RWPE2 (cell line): ENCODE results near the gene GPC5.
A peak's percentile ranks its signal among the peaks of the same experiment; 100 is the strongest.

Source experiments
- ATAC-seq: fragments of 200-7000 bp; cut with Tn5 transposase; 3 replicates; pipeline ENCODE4 v1.9.1; 2021; ENCODE audit warnings: low read depth
- DNase-seq: peaks from one replicate; pipeline ENCODE4 v3.0.0-alpha.2; 2020; ENCODE audit warnings: low spot score
- H3K27ac ChIP-seq: fragments of 450-650 bp; 2 replicates; pipeline ENCODE4 v1.5.1; 2017; ENCODE audit warnings: mild to moderate bottlenecking; ENCODE audit not compliant: poor library complexity, severe bottlenecking
- H3K27me3 ChIP-seq: fragments of 250-450 bp; sonication (Bioruptor Pico); 2 replicates; pipeline ENCODE4 v1.5.1; 2021; ENCODE audit warnings: mild to moderate bottlenecking, moderate library complexity; ENCODE audit not compliant: insufficient read depth, poor library complexity, severe bottlenecking
- H3K36me3 ChIP-seq: fragments of 250-450 bp; sonication (Bioruptor Pico); 2 replicates; pipeline ENCODE4 v1.5.1; 2020; ENCODE audit warnings: low read depth, mild to moderate bottlenecking, moderate library complexity
- H3K4me1 ChIP-seq: fragments of 250-450 bp; sonication (Bioruptor Pico); 2 replicates; pipeline ENCODE4 v1.5.1; 2021; ENCODE audit warnings: mild to moderate bottlenecking, moderate library complexity; ENCODE audit not compliant: insufficient read depth, poor library complexity, severe bottlenecking
- H3K4me3 ChIP-seq: fragments of 250-450 bp; sonication (Bioruptor Pico); 2 replicates; pipeline ENCODE4 v1.5.1; 2021; ENCODE audit warnings: mild to moderate bottlenecking, moderate library complexity; ENCODE audit not compliant: severe bottlenecking
- H3K9me3 ChIP-seq: fragments of 250-450 bp; sonication (Bioruptor Pico); 2 replicates; pipeline ENCODE4 v1.5.1; 2021; ENCODE audit warnings: mild to moderate bottlenecking, moderate library complexity; ENCODE audit not compliant: severe bottlenecking
- TF ChIP-seq, protein P1 (sequence below): fragments of 450-650 bp; IDR thresholded peaks from one replicate; pipeline ENCODE4 v1.5.1; 2017; ENCODE audit warnings: mild to moderate bottlenecking, moderate library complexity; ENCODE audit not compliant: poor library complexity, severe bottlenecking

Gene GPC5

DNA sequence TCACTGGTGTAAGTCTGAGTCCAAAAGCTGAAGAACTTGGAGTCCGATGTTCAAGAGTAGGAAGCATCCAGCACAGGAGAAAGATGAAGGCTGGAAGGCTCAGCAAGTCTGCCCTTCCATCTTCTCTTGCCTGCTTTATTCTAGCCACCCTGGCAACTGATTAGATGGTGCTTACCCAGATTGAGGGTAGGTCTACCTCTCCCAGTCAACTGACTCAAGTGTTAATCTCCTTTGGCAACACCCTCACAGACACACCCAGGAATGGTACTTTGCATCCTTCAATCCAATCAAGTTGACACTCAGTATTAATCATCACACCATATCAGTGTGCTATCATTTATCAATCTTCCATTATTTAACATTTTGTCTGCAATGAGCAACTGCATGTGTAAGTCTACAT is 223.5 kb downstream of the GPC5 start:
- H3K27me3 ChIP-seq, result no peaks in the 10 kb centered on the region
- ATAC-seq, result no peak
- DNase-seq, result no peak
- TF ChIP-seq, protein P1, sequence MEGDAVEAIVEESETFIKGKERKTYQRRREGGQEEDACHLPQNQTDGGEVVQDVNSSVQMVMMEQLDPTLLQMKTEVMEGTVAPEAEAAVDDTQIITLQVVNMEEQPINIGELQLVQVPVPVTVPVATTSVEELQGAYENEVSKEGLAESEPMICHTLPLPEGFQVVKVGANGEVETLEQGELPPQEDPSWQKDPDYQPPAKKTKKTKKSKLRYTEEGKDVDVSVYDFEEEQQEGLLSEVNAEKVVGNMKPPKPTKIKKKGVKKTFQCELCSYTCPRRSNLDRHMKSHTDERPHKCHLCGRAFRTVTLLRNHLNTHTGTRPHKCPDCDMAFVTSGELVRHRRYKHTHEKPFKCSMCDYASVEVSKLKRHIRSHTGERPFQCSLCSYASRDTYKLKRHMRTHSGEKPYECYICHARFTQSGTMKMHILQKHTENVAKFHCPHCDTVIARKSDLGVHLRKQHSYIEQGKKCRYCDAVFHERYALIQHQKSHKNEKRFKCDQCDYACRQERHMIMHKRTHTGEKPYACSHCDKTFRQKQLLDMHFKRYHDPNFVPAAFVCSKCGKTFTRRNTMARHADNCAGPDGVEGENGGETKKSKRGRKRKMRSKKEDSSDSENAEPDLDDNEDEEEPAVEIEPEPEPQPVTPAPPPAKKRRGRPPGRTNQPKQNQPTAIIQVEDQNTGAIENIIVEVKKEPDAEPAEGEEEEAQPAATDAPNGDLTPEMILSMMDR, result no peak
- no peak overlapping the region for H3K27ac ChIP-seq
- no peaks in the 10 kb centered on the region for H3K9me3 ChIP-seq
- H3K36me3 ChIP-seq, result no peaks in the 10 kb centered on the region
- H3K4me3 ChIP-seq, result no peak overlapping the region
- H3K4me1 ChIP-seq, result no peaks in the 10 kb centered on the region

DNA sequence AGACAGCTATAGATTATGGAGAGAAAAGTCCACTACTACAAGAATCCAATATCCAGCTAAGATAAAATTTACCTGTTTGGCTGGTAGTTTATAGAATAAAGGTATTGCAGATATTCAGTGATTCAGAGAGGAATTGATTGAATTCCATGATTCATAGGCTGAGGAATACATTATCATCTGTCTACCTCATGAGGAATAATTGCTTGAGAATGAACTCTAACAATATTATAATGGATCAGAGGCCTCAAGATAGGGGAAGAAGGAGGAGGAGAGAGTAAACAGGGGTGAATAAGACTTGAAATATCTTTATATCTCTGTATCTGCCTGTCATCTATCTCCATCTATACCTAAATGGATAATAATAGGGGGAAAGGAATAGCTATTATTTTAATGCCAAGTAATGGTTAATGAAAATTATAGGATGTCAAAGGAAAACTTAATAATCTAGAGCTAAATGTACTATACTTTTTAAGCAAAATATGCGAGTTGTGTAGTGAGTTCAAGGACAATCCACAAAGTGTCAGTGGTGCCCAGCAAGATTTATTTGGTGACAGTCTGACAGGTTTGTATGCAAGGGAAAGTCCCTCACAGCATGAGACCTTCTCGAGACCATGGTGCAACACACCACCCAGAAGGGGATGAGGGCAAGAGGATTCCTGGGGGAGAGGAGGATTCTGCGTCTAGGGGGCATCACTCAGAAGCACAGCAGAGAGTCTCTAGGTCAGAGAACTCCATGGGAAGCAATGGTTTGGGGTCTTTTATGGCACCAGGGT is 224.5 kb downstream of the GPC5 start:
- Histone ChIP-seq H3K36me3 (no peaks in the 10 kb centered on the region), H3K4me3 (no peak overlapping the region), H3K4me1 (no peaks in the 10 kb centered on the region), H3K9me3 (peaks cover 2% of the 10 kb centered on the region), H3K27me3 (no peaks in the 10 kb centered on the region), H3K27ac (no peak overlapping the region)
- ATAC-seq, result peak; percentile 48; the same call in 2 of the 3 replicates
- DNase-seq, result no peak
- TF ChIP-seq, protein P1, result no peak

DNA sequence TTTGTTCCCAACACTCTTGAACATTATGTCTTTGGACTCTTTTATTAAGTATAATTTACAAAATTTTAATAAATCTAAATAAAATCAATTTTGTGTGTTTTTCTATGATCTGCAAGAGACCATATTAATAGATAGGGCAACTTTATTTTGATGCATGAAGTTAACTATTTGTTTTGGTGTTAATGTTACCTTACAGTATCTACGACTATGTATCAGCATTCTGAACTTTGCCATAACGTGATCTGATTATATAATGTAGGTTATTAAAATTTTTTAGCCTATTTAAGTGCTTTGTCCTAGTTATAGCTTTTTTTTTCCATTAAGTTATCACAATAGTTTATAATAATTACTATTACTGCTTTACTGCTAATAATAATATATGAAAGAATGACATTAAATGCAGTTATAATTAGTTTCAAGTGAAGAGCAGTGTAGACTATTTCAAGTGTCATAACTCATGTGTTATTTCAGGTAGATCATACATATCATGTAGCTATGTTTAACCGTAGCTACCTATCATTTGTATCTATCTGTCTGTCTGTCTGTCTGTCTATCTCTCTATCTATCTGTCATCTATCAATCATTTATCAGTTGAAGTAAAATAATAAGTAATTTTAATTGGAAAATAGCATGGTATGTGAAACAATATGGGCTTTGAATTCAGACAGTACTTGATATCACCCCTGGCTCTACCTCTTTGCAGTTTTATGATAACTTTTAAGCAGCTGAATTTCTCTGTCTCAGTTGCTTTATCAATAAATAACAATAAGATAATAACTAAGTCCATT is 229.7 kb downstream of the GPC5 start:
- Histone ChIP-seq H3K27me3 (no peaks in the 10 kb centered on the region), H3K36me3 (no peaks in the 10 kb centered on the region), H3K4me3 (no peak overlapping the region), H3K27ac (no peak overlapping the region), H3K9me3 (peaks cover 2% of the 10 kb centered on the region), H3K4me1 (peaks cover 12% of the 10 kb centered on the region)
- DNase-seq, result no peak
- ATAC-seq, result no peak
- TF ChIP-seq, protein P1, result no peak

DNA sequence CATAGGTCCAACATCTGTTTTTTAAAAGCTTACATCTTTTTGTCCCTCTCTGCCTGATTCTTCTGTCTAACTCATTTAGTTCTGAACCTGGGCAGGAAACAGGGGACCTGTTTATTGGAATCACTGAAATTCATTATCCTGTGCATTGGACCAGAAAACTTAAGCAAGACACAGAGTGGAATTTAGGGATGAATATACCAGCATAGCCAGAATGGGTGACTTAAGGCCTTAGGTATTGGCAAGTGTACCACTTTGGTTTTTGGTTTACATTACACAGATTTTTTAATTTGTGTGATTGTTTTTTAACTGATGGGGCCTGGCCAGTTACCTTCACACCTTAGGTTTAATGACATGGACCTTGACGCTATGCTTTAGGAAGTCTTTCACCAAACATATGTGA is 232.5 kb downstream of the GPC5 start:
- TF ChIP-seq, protein P1, result no peak
- Histone ChIP-seq H3K36me3 (no peaks in the 10 kb centered on the region), H3K4me3 (no peak overlapping the region), H3K27me3 (no peaks in the 10 kb centered on the region), H3K27ac (no peak overlapping the region), H3K9me3 (peaks cover 2% of the 10 kb centered on the region), H3K4me1 (peaks cover 12% of the 10 kb centered on the region)
- DNase-seq (no peak), ATAC-seq (no peak)
